ENCODE data around the gene LINGO3. TPM values are rescaled to one million over a fixed set of nuclear protein-coding genes. Genes with fewer than 3 reads are reported as not detected.

The LINGO3 gene
- total RNA-seq, 1 donor from 2014 or later = not detected

- DNase-seq (no peak), ATAC-seq (ENCODE audit: poor library complexity) (no peak)
- intact Hi-C loops (cut with DNase I) = loop anchor here (5.0 kb wide), 2 partner anchors 38 to 158 kb away; no protein-coding TSS in a partner anchor
Observed at GRCh38 chr19:2315121-2315817, 7.3 kb upstream of the LINGO3 start.

DNA sequence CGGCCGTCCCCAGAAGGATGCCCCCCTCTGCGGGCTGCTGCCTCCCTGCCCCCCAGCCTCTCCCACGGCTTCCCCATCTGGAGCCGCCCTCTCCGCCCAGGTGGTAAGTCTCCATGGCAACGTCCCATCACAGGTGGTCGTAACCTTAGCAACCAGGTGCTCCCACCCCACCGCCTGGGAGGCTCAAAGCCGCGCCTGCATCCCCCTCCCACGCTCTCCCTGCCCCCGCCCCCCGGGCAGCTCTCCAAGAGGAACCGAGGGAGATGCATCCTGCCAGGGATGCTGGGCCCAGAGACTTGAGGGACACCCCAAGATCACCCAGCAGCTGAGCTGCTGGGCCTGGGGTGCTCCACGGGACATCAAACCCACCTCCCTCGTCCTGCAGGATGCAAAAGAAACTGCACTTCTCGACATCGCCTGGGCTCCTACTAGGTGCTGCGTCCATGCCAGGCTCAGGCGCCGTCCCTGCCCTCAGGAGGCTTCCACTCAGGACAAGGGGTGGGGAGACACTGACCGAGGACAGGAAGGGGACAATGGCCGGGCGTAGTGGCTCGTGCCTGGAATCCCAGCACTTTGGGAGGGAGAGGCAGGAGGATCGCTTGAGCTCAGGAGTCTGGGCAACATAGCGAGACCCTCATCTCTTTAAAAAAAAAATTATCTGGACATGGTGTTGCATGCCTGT, 5.0 kb upstream of the LINGO3 start:
- ATAC-seq (ENCODE audit: poor library complexity) (no peak), DNase-seq (no peak)
- intact Hi-C loops (cut with DNase I) = no loop called here

- DNase-seq (no peak), ATAC-seq (ENCODE audit: poor library complexity) (no peak)
- intact Hi-C loops (cut with DNase I) = no loop called here
Observed at GRCh38 chr19:2311093-2311492, 3.1 kb upstream of the LINGO3 start.

- DNase-seq (no peak), ATAC-seq (ENCODE audit: poor library complexity) (no peak)
- intact Hi-C loops (cut with DNase I) = no loop called here
Observed at GRCh38 chr19:2309734-2310362, 1.9 kb upstream of the LINGO3 start.

GRCh38 chr19:2307518-2308012, 389 bp downstream of the LINGO3 start:
- intact Hi-C loops (cut with DNase I) = no loop called here
- DNase-seq (no peak), ATAC-seq (ENCODE audit: poor library complexity) (no peak)

DNA sequence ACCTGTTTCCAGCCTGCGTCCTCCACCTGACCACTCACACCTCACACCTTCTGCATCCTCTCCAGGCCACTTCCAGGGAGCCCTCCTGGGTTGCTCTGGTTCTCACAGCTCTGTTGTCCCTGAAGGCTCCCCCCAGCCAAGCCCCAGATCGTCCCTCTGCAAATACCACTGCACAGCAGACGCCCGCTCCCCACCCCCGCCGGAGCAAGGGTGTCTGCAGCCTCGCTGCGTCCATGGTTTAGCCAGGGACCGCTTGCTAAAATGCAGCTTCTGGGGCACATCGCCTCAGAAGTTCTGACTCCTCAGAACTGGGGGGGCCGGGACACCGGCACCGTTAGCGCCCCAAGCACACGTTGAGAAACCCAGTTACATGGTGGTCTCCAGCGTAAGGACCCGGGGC, 983 bp downstream of the LINGO3 start:
- no peak for DNase-seq
- intact Hi-C loops (cut with DNase I) = no loop called here
- no peak for ATAC-seq (ENCODE audit: poor library complexity)

GRCh38 chr19:2306281-2306806, 1.6 kb downstream of the LINGO3 start:
- ATAC-seq (ENCODE audit: poor library complexity) (no peak), DNase-seq (no peak)
- intact Hi-C loops (cut with DNase I) = no loop called here

DNA sequence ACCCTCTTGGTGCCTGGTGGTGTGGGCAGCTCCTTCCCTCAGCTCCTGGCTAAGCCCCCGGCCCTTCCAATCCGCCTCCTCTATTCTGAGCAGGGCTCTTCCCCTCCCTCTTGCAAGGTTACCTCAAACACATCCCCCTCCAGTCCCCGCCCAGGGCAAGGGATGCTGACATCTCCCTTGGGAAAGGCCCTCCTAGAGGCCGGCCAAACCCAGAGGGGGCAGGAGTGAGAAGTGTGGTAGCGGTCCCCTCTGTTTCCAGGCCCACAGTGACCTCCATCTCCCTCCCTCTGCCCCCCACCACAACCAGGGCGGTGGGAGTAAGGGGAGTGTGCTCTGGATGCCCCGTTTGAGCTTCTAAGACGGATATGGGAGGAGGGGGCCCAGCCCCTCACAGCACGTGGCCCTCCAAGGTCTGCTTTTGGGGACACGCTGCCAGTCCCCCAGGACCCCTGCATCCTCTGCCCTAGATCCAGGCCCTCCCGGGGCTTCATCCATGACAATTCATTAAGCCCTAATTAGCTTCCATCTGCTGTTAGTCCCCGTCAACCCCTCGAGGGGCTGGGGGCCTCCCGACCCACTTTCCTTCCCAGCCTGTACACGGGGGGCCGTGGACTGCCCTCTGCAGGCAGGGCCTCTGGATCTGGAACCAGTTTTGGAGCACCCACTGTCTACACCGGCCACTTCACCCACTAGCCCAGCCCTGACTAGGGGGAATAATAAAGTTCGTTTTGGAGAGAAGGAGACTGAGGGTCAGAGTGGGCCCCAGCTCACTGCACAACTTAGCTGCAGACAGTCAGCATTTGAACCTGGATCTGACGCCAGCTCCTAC, 2.3 kb downstream of the LINGO3 start:
- DNase-seq (no peak), ATAC-seq (ENCODE audit: poor library complexity) (no peak)
- intact Hi-C loops (cut with DNase I) = no loop called here

- DNase-seq (no peak), ATAC-seq (ENCODE audit: poor library complexity) (no peak)
- intact Hi-C loops (cut with DNase I) = no loop called here
Observed at GRCh38 chr19:2303211-2303798, 4.6 kb downstream of the LINGO3 start.

DNA sequence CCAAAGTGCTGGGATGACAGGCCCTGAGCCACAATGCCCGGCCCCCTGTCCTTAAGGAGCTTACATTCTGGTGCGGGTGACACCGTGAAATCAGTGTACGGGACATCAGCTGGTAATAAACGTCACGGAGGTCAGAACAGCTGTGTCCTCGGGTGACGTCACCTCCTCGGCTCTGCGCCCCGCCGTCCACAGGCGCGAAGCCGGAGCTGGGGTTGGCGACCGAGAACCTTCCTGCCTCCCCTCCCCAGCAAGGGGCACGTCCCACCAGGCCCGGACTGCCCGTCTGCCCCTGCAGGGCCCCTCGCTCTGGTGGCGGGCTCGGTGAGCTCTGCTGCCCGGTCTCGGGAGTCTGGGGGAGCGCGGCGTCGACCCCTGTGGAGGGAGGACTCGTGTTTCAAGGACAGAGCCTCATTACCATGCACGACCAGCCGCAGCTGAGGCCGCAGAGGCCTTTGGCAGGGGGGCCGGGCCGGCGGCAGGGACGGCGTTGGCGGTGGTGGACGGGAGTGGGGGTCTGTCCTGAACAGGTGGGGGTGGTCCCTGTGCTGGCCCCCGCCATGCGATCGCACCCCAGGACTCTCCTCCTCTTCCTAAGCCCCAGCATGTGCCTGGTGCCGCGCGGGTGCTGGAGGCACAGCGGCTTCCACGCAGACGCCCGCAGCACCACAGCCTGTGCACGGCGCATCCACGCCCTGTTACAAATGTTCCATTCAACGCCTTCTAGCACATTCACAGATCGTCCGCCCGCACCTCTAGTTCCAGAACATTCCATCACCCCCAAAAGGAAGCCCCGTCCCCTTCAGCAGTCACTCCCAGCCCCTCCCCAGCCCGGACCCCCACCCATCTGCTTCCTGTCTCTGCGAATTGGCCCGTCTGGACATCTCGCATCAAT, 5.4 kb downstream of the LINGO3 start:
- ATAC-seq (ENCODE audit: poor library complexity) = peak; percentile 74
- intact Hi-C loops (cut with DNase I) = no loop called here
- DNase-seq = peak; percentile 74

GRCh38 chr19:2300533-2300932, 7.4 kb downstream of the LINGO3 start:
- DNase-seq = no peak
- ATAC-seq (ENCODE audit: poor library complexity) = no peak

DNA sequence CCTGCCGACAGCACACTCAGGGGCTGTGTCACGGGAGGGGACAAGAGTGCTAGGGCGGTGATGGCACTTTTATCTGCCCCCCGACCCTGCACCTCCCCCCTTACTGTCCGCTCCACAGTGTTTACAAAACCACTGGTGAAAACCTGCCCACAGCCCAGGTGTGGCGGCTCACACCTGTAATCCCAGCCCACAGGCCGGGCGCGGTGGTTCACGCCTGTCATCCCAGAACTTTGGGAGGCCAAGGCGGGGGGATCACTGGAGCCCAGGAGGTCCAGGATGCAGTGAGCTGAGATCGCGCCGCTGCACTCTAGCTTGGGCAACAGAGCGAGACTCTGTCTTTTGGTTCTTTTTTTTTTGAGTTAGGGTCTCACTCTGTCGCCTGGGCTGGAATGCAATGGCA, 11.8 kb downstream of the LINGO3 start:
- DNase-seq = no peak
- ATAC-seq (ENCODE audit: poor library complexity) = no peak
- intact Hi-C loops (cut with DNase I) = no loop called here

More at GRCh38 chr19:2300533-2300932, 7.4 kb downstream of the LINGO3 start:
- intact Hi-C loops (cut with DNase I) = no loop called here

DNA sequence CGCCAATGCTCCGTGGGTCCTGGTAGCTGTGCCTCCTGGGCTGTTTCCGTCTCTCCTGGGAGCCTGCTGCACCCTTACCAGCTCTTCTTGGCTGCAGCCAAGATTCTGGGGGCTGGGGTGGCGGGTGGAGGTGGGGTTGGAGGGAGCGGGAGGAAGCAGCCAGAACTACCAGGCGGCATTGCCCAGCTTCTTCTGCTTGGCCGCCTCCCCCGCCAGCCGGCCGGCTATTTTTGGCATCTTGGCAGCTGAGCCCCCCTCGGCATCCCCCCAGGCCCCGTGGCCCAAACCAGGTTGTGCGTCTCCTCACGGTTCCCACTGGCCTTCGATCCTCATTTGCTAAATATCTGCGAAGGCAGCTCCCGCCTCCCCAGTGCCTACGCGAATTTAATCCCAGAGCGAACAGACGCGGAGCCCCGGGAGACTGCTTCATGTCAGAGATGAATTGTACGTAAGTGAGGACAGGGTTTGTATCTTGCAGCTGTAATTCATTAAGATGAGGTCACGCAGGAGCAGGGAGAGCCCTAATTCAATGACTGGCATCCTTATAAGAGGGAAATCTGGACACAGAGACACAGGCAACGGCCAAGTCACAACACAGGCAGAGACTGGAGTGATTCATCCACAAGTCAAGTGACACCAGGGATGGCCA, 13.1 kb downstream of the LINGO3 start:
- DNase-seq (peak; percentile 55), ATAC-seq (ENCODE audit: poor library complexity) (peak; percentile 80)
- intact Hi-C loops (cut with DNase I) = no loop called here

- intact Hi-C loops (cut with DNase I) = no loop called here
- ATAC-seq (ENCODE audit: poor library complexity) (no peak), DNase-seq (no peak)
Observed at GRCh38 chr19:2291185-2291751, 16.7 kb downstream of the LINGO3 start.

GRCh38 chr19:2290441-2291184, 17.3 kb downstream of the LINGO3 start:
- ATAC-seq (ENCODE audit: poor library complexity) (no peak), DNase-seq (no peak)
- intact Hi-C loops (cut with DNase I) = no loop called here
